HG02798 (cell line): ENCODE results near the gene MRPL55.

Experiments
- ATAC-seq: cut with Tn5 transposase; IDR thresholded peaks from one replicate; pipeline ENCODE4 v1.9.1; 2021; ENCODE audit warnings: mild to moderate bottlenecking; ENCODE audit not compliant: unreplicated experiment, poor library complexity

Gene MRPL55

GRCh38 chr1:228061411-228062084 lies 47.6 kb downstream of the MRPL55 start:
- ATAC-seq = no peak

- ATAC-seq = no peak
These were observed 48.5 kb downstream of the MRPL55 start for GRCh38 chr1:228060458-228061190.

- ATAC-seq = no peak
These were observed 49.3 kb downstream of the MRPL55 start for GRCh38 chr1:228059634-228060457.

GRCh38 chr1:228058949-228059633 lies 50.0 kb downstream of the MRPL55 start:
- no peak for ATAC-seq

GRCh38 chr1:228058172-228058948 lies 50.7 kb downstream of the MRPL55 start:
- no peak for ATAC-seq
